ENCODE measurements around the gene DNAJC22.

GRCh38 chr12:49339464-49339861, 7.2 kb upstream of the DNAJC22 start:
- TF ChIP-seq, protein P1, sequence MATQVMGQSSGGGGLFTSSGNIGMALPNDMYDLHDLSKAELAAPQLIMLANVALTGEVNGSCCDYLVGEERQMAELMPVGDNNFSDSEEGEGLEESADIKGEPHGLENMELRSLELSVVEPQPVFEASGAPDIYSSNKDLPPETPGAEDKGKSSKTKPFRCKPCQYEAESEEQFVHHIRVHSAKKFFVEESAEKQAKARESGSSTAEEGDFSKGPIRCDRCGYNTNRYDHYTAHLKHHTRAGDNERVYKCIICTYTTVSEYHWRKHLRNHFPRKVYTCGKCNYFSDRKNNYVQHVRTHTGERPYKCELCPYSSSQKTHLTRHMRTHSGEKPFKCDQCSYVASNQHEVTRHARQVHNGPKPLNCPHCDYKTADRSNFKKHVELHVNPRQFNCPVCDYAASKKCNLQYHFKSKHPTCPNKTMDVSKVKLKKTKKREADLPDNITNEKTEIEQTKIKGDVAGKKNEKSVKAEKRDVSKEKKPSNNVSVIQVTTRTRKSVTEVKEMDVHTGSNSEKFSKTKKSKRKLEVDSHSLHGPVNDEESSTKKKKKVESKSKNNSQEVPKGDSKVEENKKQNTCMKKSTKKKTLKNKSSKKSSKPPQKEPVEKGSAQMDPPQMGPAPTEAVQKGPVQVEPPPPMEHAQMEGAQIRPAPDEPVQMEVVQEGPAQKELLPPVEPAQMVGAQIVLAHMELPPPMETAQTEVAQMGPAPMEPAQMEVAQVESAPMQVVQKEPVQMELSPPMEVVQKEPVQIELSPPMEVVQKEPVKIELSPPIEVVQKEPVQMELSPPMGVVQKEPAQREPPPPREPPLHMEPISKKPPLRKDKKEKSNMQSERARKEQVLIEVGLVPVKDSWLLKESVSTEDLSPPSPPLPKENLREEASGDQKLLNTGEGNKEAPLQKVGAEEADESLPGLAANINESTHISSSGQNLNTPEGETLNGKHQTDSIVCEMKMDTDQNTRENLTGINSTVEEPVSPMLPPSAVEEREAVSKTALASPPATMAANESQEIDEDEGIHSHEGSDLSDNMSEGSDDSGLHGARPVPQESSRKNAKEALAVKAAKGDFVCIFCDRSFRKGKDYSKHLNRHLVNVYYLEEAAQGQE (IDR thresholded peaks at IDR 0.05; ENCODE audit: insufficient read depth in 1 of 2, low read depth in 2 of 2, low read length in 2 of 2): no peak
- TF ChIP-seq FOXP2 (optimal IDR thresholded peaks at IDR 0.05; ENCODE audit: borderline replicate concordance, extremely low read depth, extremely low read length, insufficient read depth): no peak
- TF ChIP-seq TAF1 (IDR thresholded peaks at IDR 0.05; ENCODE audit: borderline replicate concordance, insufficient read depth, low read length): no peak
- TF ChIP-seq SIN3A (IDR thresholded peaks at IDR 0.05; ENCODE audit: borderline replicate concordance, insufficient read depth, low read length): no peak

Measured in PFSK-1 (cell line).